ENCODE data around the gene NAALADL2. TPM values are rescaled to one million over a fixed set of nuclear protein-coding genes. Genes with fewer than 3 reads are reported as not detected.

The NAALADL2 gene
- total RNA-seq, 2 experiments from 2014 or later, result 0.30 to 1.2 TPM

- no peak overlapping the region for H3K4me3 ChIP-seq (ENCODE audit: low read length)
- H3K27me3 Mint-ChIP-seq, result no peaks in the 10 kb centered on the region
- TF ChIP-seq, protein P1, sequence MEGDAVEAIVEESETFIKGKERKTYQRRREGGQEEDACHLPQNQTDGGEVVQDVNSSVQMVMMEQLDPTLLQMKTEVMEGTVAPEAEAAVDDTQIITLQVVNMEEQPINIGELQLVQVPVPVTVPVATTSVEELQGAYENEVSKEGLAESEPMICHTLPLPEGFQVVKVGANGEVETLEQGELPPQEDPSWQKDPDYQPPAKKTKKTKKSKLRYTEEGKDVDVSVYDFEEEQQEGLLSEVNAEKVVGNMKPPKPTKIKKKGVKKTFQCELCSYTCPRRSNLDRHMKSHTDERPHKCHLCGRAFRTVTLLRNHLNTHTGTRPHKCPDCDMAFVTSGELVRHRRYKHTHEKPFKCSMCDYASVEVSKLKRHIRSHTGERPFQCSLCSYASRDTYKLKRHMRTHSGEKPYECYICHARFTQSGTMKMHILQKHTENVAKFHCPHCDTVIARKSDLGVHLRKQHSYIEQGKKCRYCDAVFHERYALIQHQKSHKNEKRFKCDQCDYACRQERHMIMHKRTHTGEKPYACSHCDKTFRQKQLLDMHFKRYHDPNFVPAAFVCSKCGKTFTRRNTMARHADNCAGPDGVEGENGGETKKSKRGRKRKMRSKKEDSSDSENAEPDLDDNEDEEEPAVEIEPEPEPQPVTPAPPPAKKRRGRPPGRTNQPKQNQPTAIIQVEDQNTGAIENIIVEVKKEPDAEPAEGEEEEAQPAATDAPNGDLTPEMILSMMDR (IDR thresholded peaks at IDR 0.05), result no peak
- H3K4me3 Mint-ChIP-seq, result no peak overlapping the region
- no peak for ATAC-seq (ENCODE audit: poor library complexity)
- no peak overlapping the region for H3K27ac Mint-ChIP-seq
- H3K36me3 Mint-ChIP-seq (ENCODE audit: low read depth), result no peaks in the 10 kb centered on the region
- ChIA-PET POLR2A (no interaction called here), CTCF (no interaction called here)
- intact Hi-C loops (cut with DNase I, micrococcal nuclease), result no loop called here
- no peak for DNase-seq
- H3K9me3 Mint-ChIP-seq, result peaks cover 16% of the 10 kb centered on the region
- H3K27me3 ChIP-seq (ENCODE audit: control insufficient read depth in 1 of 2, insufficient read depth in 2 of 2, low read length in 2 of 2), result no peaks in the 10 kb centered on the region
- H3K27ac ChIP-seq (ENCODE audit: low read depth in 1 of 2, low read length in 2 of 2), result no peak overlapping the region
- no peaks in the 10 kb centered on the region for H3K36me3 ChIP-seq (ENCODE audit: insufficient read depth, low read length)
- H3K4me1 ChIP-seq (ENCODE audit: insufficient read depth, low read length), result no peaks in the 10 kb centered on the region
- H3K4me1 Mint-ChIP-seq (ENCODE audit: low read depth), result no peaks in the 10 kb centered on the region
- H3K9me3 ChIP-seq (ENCODE audit: control insufficient read depth in 1 of 2, insufficient read depth in 1 of 2, low read length in 2 of 2), result peaks cover 0 to 9% of the 10 kb centered on the region in 2 experiments
These were observed 882.8 kb downstream of the NAALADL2 start for GRCh38 chr3:175741951-175742350.

DNA sequence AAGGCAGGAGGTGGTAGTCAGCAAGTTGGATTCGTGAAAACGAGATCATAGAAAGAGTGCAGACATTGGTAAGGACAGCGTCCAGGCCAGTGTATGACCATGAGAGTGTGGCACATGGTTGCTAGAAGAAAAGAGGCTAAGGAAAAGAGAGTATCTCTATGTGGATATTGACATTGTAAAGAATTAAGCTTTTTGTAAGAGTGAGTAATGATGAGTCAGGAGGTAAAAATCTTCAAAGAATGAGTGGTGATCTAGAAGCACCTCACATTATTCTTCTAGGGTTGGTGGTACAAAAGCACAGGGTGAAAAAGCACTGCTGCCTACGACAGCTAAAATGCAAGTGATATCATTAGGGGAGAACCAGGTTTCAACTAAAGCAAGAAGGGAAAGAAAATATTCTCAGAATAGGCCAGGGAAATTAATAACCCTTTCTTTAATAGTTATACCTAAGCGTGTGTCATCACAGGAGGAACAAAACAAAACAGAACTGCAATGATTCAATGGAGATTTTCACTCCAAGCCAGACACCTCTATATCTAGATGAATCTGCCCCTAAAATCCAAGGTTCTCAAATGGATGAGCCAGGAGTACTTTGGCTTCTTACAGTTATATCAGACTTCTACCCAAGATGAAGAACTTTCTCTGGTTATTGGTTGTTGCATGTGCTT, 884.7 kb downstream of the NAALADL2 start:
- peaks cover 0 to 9% of the 10 kb centered on the region in 2 experiments for H3K9me3 ChIP-seq (ENCODE audit: control insufficient read depth in 1 of 2, insufficient read depth in 1 of 2, low read length in 2 of 2)
- ChIA-PET CTCF (no interaction called here), POLR2A (no interaction called here)
- TF ChIP-seq, protein P1 (IDR thresholded peaks at IDR 0.05), result no peak
- Mint-ChIP-seq H3K9me3 (peaks cover 12% of the 10 kb centered on the region), H3K36me3 (ENCODE audit: low read depth) (no peaks in the 10 kb centered on the region), H3K4me3 (no peak overlapping the region), H3K4me1 (ENCODE audit: low read depth) (no peaks in the 10 kb centered on the region), H3K27me3 (no peaks in the 10 kb centered on the region), H3K27ac (no peak overlapping the region)
- H3K27me3 ChIP-seq (ENCODE audit: control insufficient read depth in 1 of 2, insufficient read depth in 2 of 2, low read length in 2 of 2), result no peaks in the 10 kb centered on the region
- ATAC-seq (ENCODE audit: poor library complexity) (no peak), DNase-seq (no peak)
- intact Hi-C loops (cut with DNase I, micrococcal nuclease), result no loop called here
- no peak overlapping the region for H3K27ac ChIP-seq (ENCODE audit: low read depth in 1 of 2, low read length in 2 of 2)
- no peaks in the 10 kb centered on the region for H3K4me1 ChIP-seq (ENCODE audit: insufficient read depth, low read length)
- H3K36me3 ChIP-seq (ENCODE audit: insufficient read depth, low read length), result no peaks in the 10 kb centered on the region
- H3K4me3 ChIP-seq (ENCODE audit: low read length), result no peak overlapping the region

GRCh38 chr3:175746308-175746707, 887.2 kb downstream of the NAALADL2 start:
- H3K4me3 Mint-ChIP-seq, result no peak overlapping the region
- TF ChIP-seq, protein P1 (IDR thresholded peaks at IDR 0.05), result no peak
- peaks cover 0 to 9% of the 10 kb centered on the region in 2 experiments for H3K9me3 ChIP-seq (ENCODE audit: control insufficient read depth in 1 of 2, insufficient read depth in 1 of 2, low read length in 2 of 2)
- intact Hi-C loops (cut with DNase I, micrococcal nuclease), result no loop called here
- CTCF ChIA-PET, result no interaction called here
- DNase-seq (no peak), ATAC-seq (ENCODE audit: poor library complexity) (no peak)
- H3K27ac Mint-ChIP-seq, result no peak overlapping the region
- no peaks in the 10 kb centered on the region for H3K36me3 Mint-ChIP-seq (ENCODE audit: low read depth)
- no peaks in the 10 kb centered on the region for H3K4me1 Mint-ChIP-seq (ENCODE audit: low read depth)
- no peak overlapping the region for H3K27ac ChIP-seq (ENCODE audit: low read depth in 1 of 2, low read length in 2 of 2)
- H3K27me3 ChIP-seq (ENCODE audit: control insufficient read depth in 1 of 2, insufficient read depth in 2 of 2, low read length in 2 of 2), result no peaks in the 10 kb centered on the region
- POLR2A ChIA-PET, result no interaction called here
- H3K27me3 Mint-ChIP-seq, result no peaks in the 10 kb centered on the region
- no peak overlapping the region for H3K4me3 ChIP-seq (ENCODE audit: low read length)
- no peaks in the 10 kb centered on the region for H3K4me1 ChIP-seq (ENCODE audit: insufficient read depth, low read length)
- no peaks in the 10 kb centered on the region for H3K36me3 ChIP-seq (ENCODE audit: insufficient read depth, low read length)
- H3K9me3 Mint-ChIP-seq, result peaks cover 3% of the 10 kb centered on the region

Data from CD4-positive, alpha-beta T cell (primary cell).